C4-2B (cell line): ENCODE data around the gene MAP1B.

Experiments used
- ZFX ChIP-seq: fragments of 450-650 bp; IDR thresholded peaks from 2 replicates; pipeline ENCODE4 v1.6.1; 2017
- TF ChIP-seq, protein P1 (sequence below): fragments of 450-650 bp; conservative IDR thresholded peaks from 2 replicates; pipeline ENCODE4 v1.5.1; 2017; ENCODE audit warnings: mild to moderate bottlenecking

GRCh38 chr5:72161951-72162350 lies 54.7 kb downstream of the MAP1B start:
- TF ChIP-seq, protein P1, sequence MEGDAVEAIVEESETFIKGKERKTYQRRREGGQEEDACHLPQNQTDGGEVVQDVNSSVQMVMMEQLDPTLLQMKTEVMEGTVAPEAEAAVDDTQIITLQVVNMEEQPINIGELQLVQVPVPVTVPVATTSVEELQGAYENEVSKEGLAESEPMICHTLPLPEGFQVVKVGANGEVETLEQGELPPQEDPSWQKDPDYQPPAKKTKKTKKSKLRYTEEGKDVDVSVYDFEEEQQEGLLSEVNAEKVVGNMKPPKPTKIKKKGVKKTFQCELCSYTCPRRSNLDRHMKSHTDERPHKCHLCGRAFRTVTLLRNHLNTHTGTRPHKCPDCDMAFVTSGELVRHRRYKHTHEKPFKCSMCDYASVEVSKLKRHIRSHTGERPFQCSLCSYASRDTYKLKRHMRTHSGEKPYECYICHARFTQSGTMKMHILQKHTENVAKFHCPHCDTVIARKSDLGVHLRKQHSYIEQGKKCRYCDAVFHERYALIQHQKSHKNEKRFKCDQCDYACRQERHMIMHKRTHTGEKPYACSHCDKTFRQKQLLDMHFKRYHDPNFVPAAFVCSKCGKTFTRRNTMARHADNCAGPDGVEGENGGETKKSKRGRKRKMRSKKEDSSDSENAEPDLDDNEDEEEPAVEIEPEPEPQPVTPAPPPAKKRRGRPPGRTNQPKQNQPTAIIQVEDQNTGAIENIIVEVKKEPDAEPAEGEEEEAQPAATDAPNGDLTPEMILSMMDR = no peak
- no peak for TF ChIP-seq ZFX
